Sigmoid colon (tissue), 4 donors: ENCODE data around the gene DZANK1.

Experiments
- CTCF ChIP-seq, 4 experiments: fragments of 450-650 bp in 3 of 4; fragments of 200-600 bp in 1 of 4; IDR thresholded peaks; one replicate each; pipeline ENCODE4 v1.5.1; 2016 to 2019; ENCODE audit warnings: antibody characterized with exemption in 4 of 4, mild to moderate bottlenecking in 3 of 4, moderate library complexity in 2 of 4
- POLR2A ChIP-seq, 2 donors: fragments of 450-650 bp; IDR thresholded peaks; one replicate each; pipeline ENCODE4 v1.6.1; 2016; ENCODE audit warnings: antibody characterized with exemption in 2 of 2, mild to moderate bottlenecking in 2 of 2, moderate library complexity in 2 of 2
- POLR2AphosphoS5 ChIP-seq, 4 donors: sonication (generic); formaldehyde crosslinking; IDR thresholded peaks; one replicate each; pipeline ENCODE4 v1.6.1; 2017; ENCODE audit warnings: antibody characterized with exemption in 4 of 4

GRCh38 chr20:18404172-18404571 lies 62.7 kb downstream of the DZANK1 start:
- TF ChIP-seq POLR2A (IDR thresholded peaks at IDR 0.05) (no peak), POLR2AphosphoS5 (IDR thresholded peaks at IDR 0.05) (no peak), CTCF (IDR thresholded peaks at IDR 0.05) (no peak)
